IPS-15b (cell line): Measurements from ENCODE around the gene GABPA.
"Not testable (repeated sequence)": the region's sequence is repeated elsewhere in the genome, so short reads cannot be mapped to it uniquely, and the experiment has no call there.

Experiments
- H3K27me3 ChIP-seq: one replicate; pipeline ENCODE4 v1.6.1; 2013; ENCODE audit warnings: low read length; ENCODE audit not compliant: control insufficient read depth, insufficient read depth
- H3K36me3 ChIP-seq: one replicate; pipeline ENCODE4 v1.6.1; 2013; ENCODE audit warnings: low read length; ENCODE audit not compliant: control insufficient read depth, insufficient read depth
- H3K4me1 ChIP-seq: one replicate; pipeline ENCODE4 v1.6.1; 2013; ENCODE audit warnings: mild to moderate bottlenecking, low read length; ENCODE audit not compliant: control insufficient read depth, insufficient read depth
- H3K4me3 ChIP-seq: one replicate; pipeline ENCODE4 v1.5.1; 2013; ENCODE audit warnings: low read depth, low read length
- H3K9ac ChIP-seq: one replicate; pipeline ENCODE4 v1.6.1; 2013; ENCODE audit warnings: low read depth, mild to moderate bottlenecking, low read length
- H3K9me3 ChIP-seq: one replicate; pipeline ENCODE4 v1.6.1; 2013; ENCODE audit warnings: mild to moderate bottlenecking, low read length; ENCODE audit not compliant: control insufficient read depth, insufficient read depth

GABPA gene

GRCh38 chr21:25734904-25735645, at the start of gene GABPA, which contains the start of gene ATP5PF:
GABPA (plus strand) TSS chr21:25734972; CDS start chr21:25741599, 6,627 bp downstream.
ATP5PF (minus strand) TSS chr21:25734904; CDS start chr21:25729794, 5,110 bp downstream.
- H3K4me3 ChIP-seq: peak within 1 kb of the TSS; percentile 99
- H3K4me1 ChIP-seq: no peaks in the 10 kb centered on the region
- peak within 1 kb of the TSS; percentile 99 for H3K9ac ChIP-seq
- no peaks in the 10 kb centered on the region for H3K36me3 ChIP-seq
- no peaks in the 10 kb centered on the region for H3K9me3 ChIP-seq
- no peaks in the 10 kb centered on the region for H3K27me3 ChIP-seq

DNA sequence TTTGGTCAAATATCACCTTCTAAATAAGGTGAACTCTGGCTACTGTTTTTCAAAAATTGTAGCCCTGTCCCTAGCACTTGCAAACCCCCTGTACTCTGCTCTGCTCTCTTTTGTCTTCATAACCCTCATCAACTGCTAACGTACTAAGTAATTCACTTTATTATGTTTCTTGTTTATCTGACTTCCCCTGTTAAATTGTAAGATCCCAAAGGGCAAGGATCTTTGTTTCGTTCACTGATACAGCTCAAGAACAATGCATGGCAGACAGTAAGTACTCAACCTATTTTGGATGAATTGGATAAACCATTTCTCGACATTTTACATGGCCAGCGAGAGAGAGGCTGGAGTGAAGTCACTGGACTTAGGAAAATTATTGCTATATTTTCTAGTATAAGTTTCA, 47.0 kb upstream of the GABPA start:
- Histone ChIP-seq H3K27me3 (no peaks in the 10 kb centered on the region), H3K4me3 (no peak overlapping the region), H3K4me1 (no peaks in the 10 kb centered on the region), H3K9me3 (no peaks in the 10 kb centered on the region), H3K36me3 (no peaks in the 10 kb centered on the region), H3K9ac (no peak overlapping the region)

- Histone ChIP-seq H3K4me1 (no peaks in the 10 kb centered on the region), H3K9me3 (no peaks in the 10 kb centered on the region), H3K4me3 (no peak overlapping the region), H3K36me3 (no peaks in the 10 kb centered on the region), H3K9ac (no peak overlapping the region), H3K27me3 (no peaks in the 10 kb centered on the region)
Observed at GRCh38 chr21:25688275-25689155, 46.3 kb upstream of the GABPA start.

- no peak overlapping the region for H3K4me3 ChIP-seq
- no peaks in the 10 kb centered on the region for H3K27me3 ChIP-seq
- no peak overlapping the region for H3K9ac ChIP-seq
- H3K36me3 ChIP-seq: no peaks in the 10 kb centered on the region
- H3K4me1 ChIP-seq: no peaks in the 10 kb centered on the region
- H3K9me3 ChIP-seq: no peaks in the 10 kb centered on the region
Observed at GRCh38 chr21:25689226-25689625, 45.5 kb upstream of the GABPA start.

DNA sequence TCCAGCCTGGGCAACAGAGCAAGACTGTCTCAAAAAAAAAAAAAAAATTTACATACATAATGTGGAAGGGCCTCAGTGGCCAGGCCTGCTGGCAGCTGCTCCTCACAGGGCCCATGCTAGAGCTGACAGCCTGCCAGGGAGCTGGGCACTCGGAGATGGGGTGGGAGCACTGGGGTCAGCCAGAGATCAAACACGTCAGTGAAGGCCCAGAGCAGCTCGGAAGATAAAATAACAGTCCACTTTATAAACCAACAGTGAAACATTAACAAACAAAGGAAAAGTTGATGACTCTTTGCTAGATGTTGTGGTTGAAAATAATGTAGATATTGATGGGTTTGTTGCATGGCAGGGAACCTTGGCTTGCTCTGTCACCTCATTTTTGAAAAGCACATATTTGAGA, 42.8 kb upstream of the GABPA start:
- Histone ChIP-seq H3K9me3 (no peaks in the 10 kb centered on the region), H3K27me3 (no peaks in the 10 kb centered on the region), H3K4me3 (no peak overlapping the region), H3K9ac (no peak overlapping the region), H3K36me3 (no peaks in the 10 kb centered on the region), H3K4me1 (no peaks in the 10 kb centered on the region)

GRCh38 chr21:25695461-25695860, 39.3 kb upstream of the GABPA start:
- H3K4me1 ChIP-seq, H3K9me3 ChIP-seq, H3K36me3 ChIP-seq, H3K4me3 ChIP-seq, H3K9ac ChIP-seq, H3K27me3 ChIP-seq: not testable (repeated sequence)

GRCh38 chr21:25700741-25701140, 34.0 kb upstream of the GABPA start:
- no peaks in the 10 kb centered on the region for H3K36me3 ChIP-seq
- no peak overlapping the region for H3K9ac ChIP-seq
- H3K4me3 ChIP-seq: no peak overlapping the region
- no peaks in the 10 kb centered on the region for H3K27me3 ChIP-seq
- H3K4me1 ChIP-seq: no peaks in the 10 kb centered on the region
- H3K9me3 ChIP-seq: no peaks in the 10 kb centered on the region

DNA sequence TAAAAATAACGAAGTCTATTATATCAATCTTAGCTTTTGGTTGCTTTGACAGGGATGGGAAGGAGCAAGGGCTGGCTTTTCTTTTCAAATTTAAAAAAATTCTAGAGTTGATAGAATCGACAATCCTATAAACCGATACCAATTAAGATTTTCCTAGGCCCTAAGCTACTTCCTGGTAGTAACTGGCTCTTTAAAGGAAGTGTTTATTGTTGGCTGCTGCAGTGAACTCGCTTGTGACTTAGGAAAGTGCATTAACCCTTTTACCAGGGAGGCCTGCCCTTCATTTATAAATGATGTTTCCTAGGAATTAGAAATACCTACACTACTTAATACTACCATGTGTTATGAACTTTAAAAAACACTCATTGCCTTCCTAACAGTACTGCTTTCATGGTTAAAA, 33.2 kb upstream of the GABPA start:
- H3K4me3 ChIP-seq: no peak overlapping the region
- H3K4me1 ChIP-seq: no peaks in the 10 kb centered on the region
- no peak overlapping the region for H3K9ac ChIP-seq
- H3K36me3 ChIP-seq: no peaks in the 10 kb centered on the region
- H3K9me3 ChIP-seq: no peaks in the 10 kb centered on the region
- no peaks in the 10 kb centered on the region for H3K27me3 ChIP-seq

DNA sequence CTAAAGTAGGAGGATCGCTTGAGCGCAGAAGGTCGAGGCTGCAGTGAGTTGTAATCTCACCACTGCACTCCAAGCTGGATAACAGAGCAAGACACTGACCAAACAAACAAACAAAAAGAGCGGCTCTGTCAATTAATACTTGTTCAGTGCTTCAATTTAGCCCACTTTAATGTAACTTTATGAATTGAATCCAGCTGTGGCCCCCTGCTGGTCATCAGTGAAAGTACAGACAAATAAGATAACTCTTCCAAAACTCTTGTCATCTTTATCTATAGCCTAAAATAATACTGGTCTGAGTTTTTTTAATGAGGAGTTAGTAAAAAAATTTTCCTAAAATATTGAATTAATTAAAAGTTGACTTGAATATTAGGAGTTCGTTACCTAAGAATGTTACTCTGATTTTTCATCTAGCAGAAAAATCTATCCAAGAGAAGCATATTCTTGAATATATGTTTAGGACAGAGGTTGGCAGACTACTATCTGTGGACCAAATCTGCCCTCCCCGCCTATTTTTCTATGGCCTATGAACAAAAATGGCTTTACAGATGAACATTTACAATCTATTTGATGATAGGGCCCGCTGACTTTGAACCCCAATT, 26.2 kb upstream of the GABPA start:
- Histone ChIP-seq H3K4me3 (no peak overlapping the region), H3K36me3 (no peaks in the 10 kb centered on the region), H3K9ac (no peak overlapping the region)

GRCh38 chr21:25709684-25710265, 25.0 kb upstream of the GABPA start:
- Histone ChIP-seq H3K27me3 (no peaks in the 10 kb centered on the region), H3K4me1 (no peaks in the 10 kb centered on the region), H3K9me3 (no peaks in the 10 kb centered on the region), H3K4me3 (no peak overlapping the region), H3K9ac (no peak overlapping the region), H3K36me3 (no peaks in the 10 kb centered on the region)

More for the DNA sequence above, 26.2 kb upstream of the GABPA start:
- no peaks in the 10 kb centered on the region for H3K9me3 ChIP-seq
- H3K27me3 ChIP-seq: no peaks in the 10 kb centered on the region
- H3K4me1 ChIP-seq: no peaks in the 10 kb centered on the region

DNA sequence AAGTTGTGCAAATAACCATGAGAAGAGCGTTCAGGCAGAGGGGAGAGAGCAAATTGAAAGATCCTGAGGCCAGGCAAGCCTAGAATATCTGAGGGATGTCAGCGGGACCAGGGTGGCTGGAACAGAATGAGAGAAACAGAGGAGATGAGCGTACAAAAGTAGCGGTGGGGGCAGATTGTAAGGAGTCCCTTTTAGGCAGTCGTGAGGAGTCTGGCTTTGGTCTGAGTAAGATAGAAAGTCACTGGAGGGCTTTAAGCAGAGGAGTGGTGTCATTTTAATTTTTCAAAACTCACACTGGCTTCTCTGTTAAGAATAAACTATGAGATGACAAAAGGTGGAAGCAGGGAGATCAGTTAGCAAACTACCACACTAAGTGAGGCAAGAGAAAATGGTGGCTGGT, 24.2 kb upstream of the GABPA start:
- Histone ChIP-seq H3K4me1 (no peaks in the 10 kb centered on the region), H3K9me3 (no peaks in the 10 kb centered on the region), H3K4me3 (no peak overlapping the region), H3K27me3 (no peaks in the 10 kb centered on the region), H3K9ac (no peak overlapping the region), H3K36me3 (no peaks in the 10 kb centered on the region)
